ENCODE data around the gene PGF. TPM values are rescaled to one million over a fixed set of nuclear protein-coding genes. Genes with fewer than 3 reads are reported as not detected.

The PGF gene
- total and polyA plus RNA-seq, 2 experiments from 2014 or later: 1.1 to 1.8 TPM

- H3K27ac ChIP-seq: no peak overlapping the region
- H3K9me2 ChIP-seq (ENCODE audit: insufficient read depth): no peaks in the 10 kb centered on the region
- H3F3A ChIP-seq (ENCODE audit: insufficient read depth): peaks cover 6% of the 10 kb centered on the region
- no peak overlapping the region for H3K4me3 ChIP-seq
- no peaks in the 10 kb centered on the region for H3K9me3 ChIP-seq (ENCODE audit: low read depth)
- H3K27me3 ChIP-seq (replicated peaks; ENCODE audit: insufficient read depth): no peaks in the 10 kb centered on the region
- peak; percentile 71 for DNase-seq
- H2AFZ ChIP-seq: peak overlapping the region; percentile 36
- 46 to 48% methylated on average over 17 of the region's 17 CpGs for WGBS, 2 experiments (ENCODE audit: low coverage in 1 of 2, low lambda C conversion rate in 2 of 2, missing lambda C conversion rate in 2 of 2)
- in situ Hi-C loops (cut with MboI): loop anchor here (25.0 kb wide), 1 partner anchor 341 kb away; the partner anchor contains the start of gene FOS
- TF ChIP-seq EZH2phosphoT487 (IDR thresholded peaks at IDR 0.05; ENCODE audit: insufficient read depth, low read depth): no peak
- TF ChIP-seq EZH2 (IDR thresholded peaks at IDR 0.05; ENCODE audit: insufficient read depth, poor library complexity, severe bottlenecking): no peak
- H3K9ac ChIP-seq: no peak overlapping the region
- H4K20me1 ChIP-seq (ENCODE audit: insufficient read depth): no peaks in the 10 kb centered on the region
- H3K36me3 ChIP-seq (ENCODE audit: low read depth): no peaks in the 10 kb centered on the region
- H3K4me1 ChIP-seq (ENCODE audit: insufficient read depth): peaks cover 11% of the 10 kb centered on the region
- H3K79me2 ChIP-seq (ENCODE audit: insufficient read depth): no peaks in the 10 kb centered on the region
- no peak overlapping the region for H3K4me2 ChIP-seq (ENCODE audit: unreplicated experiment)
Observed at GRCh38 chr14:74945852-74946658, 9.3 kb downstream of the PGF start.

- H3K4me3 ChIP-seq: no peak overlapping the region
- no peaks in the 10 kb centered on the region for H3K9me3 ChIP-seq (ENCODE audit: low read depth)
- H3K9ac ChIP-seq: no peak overlapping the region
- H4K20me1 ChIP-seq (ENCODE audit: insufficient read depth): no peaks in the 10 kb centered on the region
- H3K9me2 ChIP-seq (ENCODE audit: insufficient read depth): no peaks in the 10 kb centered on the region
- H2AFZ ChIP-seq: no peak overlapping the region
- H3K27ac ChIP-seq: no peak overlapping the region
- H3K79me2 ChIP-seq (ENCODE audit: insufficient read depth): no peaks in the 10 kb centered on the region
- no peak overlapping the region for H3K4me2 ChIP-seq (ENCODE audit: unreplicated experiment)
- H3F3A ChIP-seq (ENCODE audit: insufficient read depth): peaks cover 13% of the 10 kb centered on the region
- peak; percentile 46 for DNase-seq
- 69 to 72% methylated on average over 17 of the region's 17 CpGs for WGBS, 2 experiments (ENCODE audit: low coverage in 1 of 2, low lambda C conversion rate in 2 of 2, missing lambda C conversion rate in 2 of 2)
- TF ChIP-seq EZH2 (IDR thresholded peaks at IDR 0.05; ENCODE audit: insufficient read depth, poor library complexity, severe bottlenecking): no peak
- no peak for TF ChIP-seq EZH2phosphoT487 (IDR thresholded peaks at IDR 0.05; ENCODE audit: insufficient read depth, low read depth)
- H3K4me1 ChIP-seq (ENCODE audit: insufficient read depth): peaks cover 17% of the 10 kb centered on the region
- no peaks in the 10 kb centered on the region for H3K36me3 ChIP-seq (ENCODE audit: low read depth)
- no peaks in the 10 kb centered on the region for H3K27me3 ChIP-seq (replicated peaks; ENCODE audit: insufficient read depth)
- in situ Hi-C loops (cut with MboI): loop anchor here (25.0 kb wide), 1 partner anchor 342 kb away; the partner anchor contains the start of gene FOS
Observed at GRCh38 chr14:74945261-74945851, 10.0 kb downstream of the PGF start.

GRCh38 chr14:74942608-74943007, 12.8 kb downstream of the PGF start:
- DNase-seq: no peak
- Histone ChIP-seq H3K27ac (no peak overlapping the region), H3K4me2 (ENCODE audit: unreplicated experiment) (no peak overlapping the region), H3K9me2 (ENCODE audit: insufficient read depth) (no peaks in the 10 kb centered on the region), H3K79me2 (ENCODE audit: insufficient read depth) (no peaks in the 10 kb centered on the region), H3K9me3 (ENCODE audit: low read depth) (no peaks in the 10 kb centered on the region), H3F3A (ENCODE audit: insufficient read depth) (peaks cover 29% of the 10 kb centered on the region), H3K4me1 (ENCODE audit: insufficient read depth) (peaks cover 32% of the 10 kb centered on the region), H3K9ac (no peak overlapping the region), H3K4me3 (no peak overlapping the region), H3K27me3 (replicated peaks; ENCODE audit: insufficient read depth) (no peaks in the 10 kb centered on the region), H4K20me1 (ENCODE audit: insufficient read depth) (no peaks in the 10 kb centered on the region), H3K36me3 (ENCODE audit: low read depth) (no peaks in the 10 kb centered on the region), H2AFZ (no peak overlapping the region)
- in situ Hi-C loops (cut with MboI): loop anchor here (25.0 kb wide), 1 partner anchor 345 kb away; the partner anchor contains the start of gene FOS
- no peak for TF ChIP-seq EZH2 (IDR thresholded peaks at IDR 0.05; ENCODE audit: insufficient read depth, poor library complexity, severe bottlenecking)
- no peak for TF ChIP-seq EZH2phosphoT487 (IDR thresholded peaks at IDR 0.05; ENCODE audit: insufficient read depth, low read depth)
- WGBS, 2 experiments (ENCODE audit: low coverage in 1 of 2, low lambda C conversion rate in 2 of 2, missing lambda C conversion rate in 2 of 2): 83% methylated on average over 10 to 11 of the region's 11 CpGs

GRCh38 chr14:74942181-74942580, 13.2 kb downstream of the PGF start:
- no peaks in the 10 kb centered on the region for H4K20me1 ChIP-seq (ENCODE audit: insufficient read depth)
- H3K4me1 ChIP-seq (ENCODE audit: insufficient read depth): peaks cover 32% of the 10 kb centered on the region
- no peak overlapping the region for H3K27ac ChIP-seq
- no peak for TF ChIP-seq EZH2phosphoT487 (IDR thresholded peaks at IDR 0.05; ENCODE audit: insufficient read depth, low read depth)
- TF ChIP-seq EZH2 (IDR thresholded peaks at IDR 0.05; ENCODE audit: insufficient read depth, poor library complexity, severe bottlenecking): no peak
- no peak for DNase-seq
- no peak overlapping the region for H3K4me2 ChIP-seq (ENCODE audit: unreplicated experiment)
- WGBS, 2 experiments (ENCODE audit: low coverage in 1 of 2, low lambda C conversion rate in 2 of 2, missing lambda C conversion rate in 2 of 2): 82 to 92% methylated on average over 11 to 12 of the region's 12 CpGs
- in situ Hi-C loops (cut with MboI): loop anchor here (25.0 kb wide), 1 partner anchor 345 kb away; the partner anchor contains the start of gene FOS
- no peaks in the 10 kb centered on the region for H3K36me3 ChIP-seq (ENCODE audit: low read depth)
- H3K4me3 ChIP-seq: no peak overlapping the region
- peak overlapping the region; percentile 54 for H2AFZ ChIP-seq
- H3K9me2 ChIP-seq (ENCODE audit: insufficient read depth): no peaks in the 10 kb centered on the region
- no peaks in the 10 kb centered on the region for H3K27me3 ChIP-seq (replicated peaks; ENCODE audit: insufficient read depth)
- peaks cover 29% of the 10 kb centered on the region for H3F3A ChIP-seq (ENCODE audit: insufficient read depth)
- no peaks in the 10 kb centered on the region for H3K79me2 ChIP-seq (ENCODE audit: insufficient read depth)
- no peak overlapping the region for H3K9ac ChIP-seq
- no peaks in the 10 kb centered on the region for H3K9me3 ChIP-seq (ENCODE audit: low read depth)

Data from GM23248 (cell line).